HepG2 (cell line): ENCODE data around the gene ZNF142. TPM values are rescaled to one million over a fixed set of nuclear protein-coding genes. Genes with fewer than 3 reads are reported as not detected.
A peak's percentile ranks its signal among the peaks of the same experiment; 100 is the strongest.

Experiments used
- BCL6 ChIP-seq: IDR thresholded peaks from 2 replicates; pipeline ENCODE4 v1.6.1; 2016; ENCODE audit warnings: missing genetic modification reagents, missing compliant biosample characterization
- CHD4 ChIP-seq: fragments of 200-600 bp; sonication (generic); IDR thresholded peaks from 2 replicates; pipeline ENCODE4 v1.7.0; 2017; ENCODE audit warnings: mild to moderate bottlenecking, low read length, borderline replicate concordance
- GATAD1 ChIP-seq: IDR thresholded peaks from 2 replicates; pipeline ENCODE4 v1.6.1; 2016; ENCODE audit warnings: missing genetic modification reagents, missing compliant biosample characterization
- GFI1 ChIP-seq: sonication (generic); formaldehyde crosslinking; IDR thresholded peaks from 2 replicates; pipeline ENCODE4 v1.5.0; 2020; ENCODE audit warnings: missing genetic modification reagents, mild to moderate bottlenecking, borderline replicate concordance
- HCFC1 ChIP-seq: fragments of 150-350 bp; IDR thresholded peaks from 2 replicates; pipeline ENCODE4 v1.6.1; 2014; ENCODE audit warnings: low read depth, low read length
- MAFF ChIP-seq: IDR thresholded peaks from 2 replicates; pipeline ENCODE4 v1.6.1; 2011; ENCODE audit warnings: low read depth, low read length, improper control_type of control experiment
- RARG ChIP-seq: sonication (generic); formaldehyde crosslinking; IDR thresholded peaks from 2 replicates; pipeline ENCODE4 v1.4.0; 2020; ENCODE audit warnings: low read depth, mild to moderate bottlenecking, missing genetic modification reagents
- RXRB ChIP-seq: IDR thresholded peaks from 2 replicates; pipeline ENCODE4 v1.6.1; 2016; ENCODE audit warnings: borderline replicate concordance, missing genetic modification reagents, missing compliant biosample characterization
- SRSF1 ChIP-seq: fragments of 200-400 bp; formaldehyde crosslinking; optimal IDR thresholded peaks from 2 replicates; pipeline ENCODE3; 2017; ENCODE audit warnings: mild to moderate bottlenecking, low read depth, low read length, moderate library complexity
- SRY ChIP-seq: sonication (generic); formaldehyde crosslinking; IDR thresholded peaks from 2 replicates; pipeline ENCODE4 v1.8.0; 2022; ENCODE audit warnings: mild to moderate bottlenecking, missing genetic modification reagents
- THAP7 ChIP-seq: sonication (generic); formaldehyde crosslinking; IDR thresholded peaks from 2 replicates; pipeline ENCODE4 v1.8.1; 2023; ENCODE audit warnings: mild to moderate bottlenecking, missing genetic modification reagents
- TSC22D2 ChIP-seq: sonication (generic); formaldehyde crosslinking; IDR thresholded peaks from 2 replicates; pipeline ENCODE4 v1.5.1; 2020; ENCODE audit warnings: missing genetic modification reagents, mild to moderate bottlenecking, borderline replicate concordance
- ZBTB38 ChIP-seq: sonication (generic); formaldehyde crosslinking; IDR thresholded peaks from 2 replicates; pipeline ENCODE4 v1.5.1; 2020; ENCODE audit warnings: mild to moderate bottlenecking, missing genetic modification reagents
- ZBTB39 ChIP-seq: sonication (generic); formaldehyde crosslinking; IDR thresholded peaks from 2 replicates; pipeline ENCODE4 v1.5.0; 2020; ENCODE audit warnings: missing genetic modification reagents
- ZNF136 ChIP-seq: sonication (generic); formaldehyde crosslinking; IDR thresholded peaks from 2 replicates; pipeline ENCODE4 v1.8.1; 2022; ENCODE audit warnings: low read depth, mild to moderate bottlenecking, moderate library complexity, missing genetic modification reagents
- ZNF232 ChIP-seq: sonication (generic); formaldehyde crosslinking; IDR thresholded peaks from 2 replicates; pipeline ENCODE4 v1.4.0; 2020; ENCODE audit warnings: missing genetic modification reagents, borderline replicate concordance
- ZNF276 ChIP-seq: sonication (generic); formaldehyde crosslinking; IDR thresholded peaks from 2 replicates; pipeline ENCODE4 v1.4.0; 2020; ENCODE audit warnings: mild to moderate bottlenecking, low read depth, missing genetic modification reagents
- ZNF367 ChIP-seq: sonication (generic); formaldehyde crosslinking; IDR thresholded peaks from 2 replicates; pipeline ENCODE4 v1.4.0; 2020; ENCODE audit warnings: missing genetic modification reagents, borderline replicate concordance
- ZNF496 ChIP-seq: sonication (generic); formaldehyde crosslinking; IDR thresholded peaks from 2 replicates; pipeline ENCODE4 v1.8.1; 2023; ENCODE audit warnings: mild to moderate bottlenecking, moderate library complexity, missing genetic modification reagents; ENCODE audit not compliant: insufficient replicate concordance
- ZNF597 ChIP-seq: sonication (generic); formaldehyde crosslinking; IDR thresholded peaks from 2 replicates; pipeline ENCODE4 v1.5.0; 2020; ENCODE audit warnings: missing genetic modification reagents
- ZNF749 ChIP-seq: sonication (generic); formaldehyde crosslinking; IDR thresholded peaks from 2 replicates; pipeline ENCODE4 v1.8.0; 2022; ENCODE audit warnings: mild to moderate bottlenecking, missing genetic modification reagents, moderate library complexity, borderline replicate concordance
- ZSCAN22 ChIP-seq: sonication (generic); formaldehyde crosslinking; IDR thresholded peaks from 2 replicates; pipeline ENCODE4 v1.4.0; 2020; ENCODE audit warnings: mild to moderate bottlenecking, missing genetic modification reagents
- polyA plus RNA-seq, 8 experiments: library from polyadenylated mRNA; depleted of rRNA in 3 of 8; stranded (reverse) in 7 of 8; unstranded in 1 of 8; fragments of >200 nt; fragmentation: Illumina TruSeq in 4 of 8; extraction: Trizol in 4 of 8; gene quantifications; 2 replicates each; pipeline versions ENCODE4 v1.2.1 to v1.2.3, GENCODE V29; 2011 to 2016; ENCODE audit warnings: low read depth in 4 of 8, missing spikeins in 1 of 8, mixed read lengths in 1 of 8; ENCODE audit not compliant: insufficient read depth in 1 of 8
- total RNA-seq, 5 experiments: library from RNA; depleted of rRNA; stranded (reverse); fragments of >200 nt; fragmentation: Illumina TruSeq; extraction: Trizol; gene quantifications; 2 replicates each; pipeline ENCODE4 v1.2.3, GENCODE V29; 2016; ENCODE audit warnings: low read depth in 1 of 5
- TF ChIP-seq, protein P1 (sequence below): sonication (generic); formaldehyde crosslinking; IDR thresholded peaks from 2 replicates; pipeline ENCODE4 v1.8.1; 2023; ENCODE audit warnings: mild to moderate bottlenecking, missing genetic modification reagents, borderline replicate concordance

The ZNF142 gene
- total and polyA plus RNA-seq, 2 of the 13 experiments (the other 11 are each of a cell fraction or from before 2014, with no cell fraction given), result 4.8 to 11.4 TPM

- 0 out of 2 replicates have a peak, but pooled peaks have one; percentile 57 for TF ChIP-seq ZBTB39
- no peak for TF ChIP-seq ZNF367 (CRISPR knock-in tag)
- TF ChIP-seq GFI1 (CRISPR knock-in tag), result peak; percentile 36; the same call in 1 of the 2 replicates
- TF ChIP-seq ZNF597 (CRISPR knock-in tag), result no peak
- TF ChIP-seq MAFF, result no peak
- peak; percentile 86; the same call in 1 of the 2 replicates for TF ChIP-seq ZNF136
- no peak for TF ChIP-seq RARG
- TF ChIP-seq, protein P1, sequence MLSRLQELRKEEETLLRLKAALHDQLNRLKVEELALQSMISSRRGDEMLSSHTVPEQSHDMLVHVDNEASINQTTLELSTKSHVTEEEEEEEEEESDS (CRISPR knock-in tag), result 0 out of 2 replicates have a peak, but pooled peaks have one; percentile 41
- TF ChIP-seq ZNF276 (CRISPR knock-in tag), result 0 out of 2 replicates have a peak, but pooled peaks have one; percentile 42
- peak; percentile 40 for TF ChIP-seq HCFC1
- TF ChIP-seq CHD4, result no peak
- peak; percentile 70; the same call in 1 of the 2 replicates for TF ChIP-seq ZNF749 (CRISPR knock-in tag)
- peak; percentile 56; the same call in 1 of the 2 replicates for TF ChIP-seq ZSCAN22
- peak; percentile 80; the same call in 1 of the 2 replicates for TF ChIP-seq TSC22D2
- no peak; the same call in 1 of the 2 replicates for TF ChIP-seq BCL6 (CRISPR knock-in tag)
- peak; percentile 76; the same call in 1 of the 2 replicates for TF ChIP-seq SRY (CRISPR knock-in tag)
- peak; percentile 95 for TF ChIP-seq GATAD1 (CRISPR knock-in tag)
- no peak for TF ChIP-seq ZNF496 (CRISPR knock-in tag)
- peak; percentile 72; the same call in 1 of the 2 replicates for TF ChIP-seq ZBTB38 (CRISPR knock-in tag)
- TF ChIP-seq SRSF1, result peak; percentile 92
- peak; percentile 55; the same call in 1 of the 2 replicates for TF ChIP-seq ZNF232 (CRISPR knock-in tag)
- TF ChIP-seq THAP7 (CRISPR knock-in tag), result 0 out of 2 replicates have a peak, but pooled peaks have one; percentile 48
- peak; percentile 56 for TF ChIP-seq RXRB (CRISPR knock-in tag)
These were observed at the start of gene ZNF142, which contains the start of gene BCS1L (continued) for GRCh38 chr2:218659258-218659987.
